Stomach smooth muscle (tissue), 2 donors: Measurements from ENCODE around the gene TTI1.

ENCODE experiments used
- H3K27ac ChIP-seq: one replicate; pipeline ENCODE4 v1.7.0; 2013; ENCODE audit warnings: mild to moderate bottlenecking, low read length, inconsistent platforms
- H3K27me3 ChIP-seq, 2 donors: one replicate each; pipeline ENCODE4 v1.7.0; 2013; ENCODE audit warnings: low read length in 2 of 2; ENCODE audit not compliant: insufficient read depth in 2 of 2, control insufficient read depth in 1 of 2
- H3K36me3 ChIP-seq, 2 donors: one replicate each; pipeline ENCODE4 v1.7.0; 2013; ENCODE audit warnings: low read length in 2 of 2; ENCODE audit not compliant: control insufficient read depth in 2 of 2, insufficient read depth in 2 of 2
- H3K4me1 ChIP-seq: one replicate; pipeline ENCODE4 v1.7.0; 2013; ENCODE audit warnings: low read length; ENCODE audit not compliant: control insufficient read depth, insufficient read depth
- H3K4me3 ChIP-seq, 2 donors: one replicate each; pipeline ENCODE4 v1.7.0; 2013; ENCODE audit warnings: low read length in 2 of 2
- H3K9ac ChIP-seq, 2 donors: one replicate each; pipeline ENCODE4 v1.7.0; 2013; ENCODE audit warnings: low read length in 2 of 2, mild to moderate bottlenecking in 1 of 2
- H3K9me3 ChIP-seq, 2 donors: one replicate each; pipeline ENCODE4 v1.7.0; 2013; ENCODE audit warnings: low read length in 2 of 2; ENCODE audit not compliant: control insufficient read depth in 2 of 2
- donor health status: healthy.
- donor health status: Pancreatic carcinoma.

TTI1 gene

GRCh38 chr20:37999526-38000263 is 33.6 kb downstream of the TTI1 start:
- Histone ChIP-seq H3K27ac (no peak overlapping the region), H3K9me3 (no peaks in the 10 kb centered on the region), H3K9ac (no peak overlapping the region), H3K4me3 (no peak overlapping the region), H3K4me1 (no peaks in the 10 kb centered on the region), H3K27me3 (no peaks in the 10 kb centered on the region), H3K36me3 (peaks cover 61 to 63% of the 10 kb centered on the region in 2 donors)

- H3K27ac ChIP-seq, result no peak overlapping the region
- H3K36me3 ChIP-seq, result peaks cover 57 to 59% of the 10 kb centered on the region in 2 donors
Observed at GRCh38 chr20:37997516-37997915, 35.7 kb downstream of the TTI1 start.

GRCh38 chr20:37995856-37996605 is 37.2 kb downstream of the TTI1 start:
- H3K4me3 ChIP-seq, result no peak overlapping the region
- no peaks in the 10 kb centered on the region for H3K9me3 ChIP-seq
- H3K27ac ChIP-seq, result no peak overlapping the region
- peaks cover 48% of the 10 kb centered on the region in 2 donors for H3K36me3 ChIP-seq
- peaks cover 10% of the 10 kb centered on the region for H3K4me1 ChIP-seq
- no peaks in the 10 kb centered on the region for H3K27me3 ChIP-seq
- H3K9ac ChIP-seq, result no peak overlapping the region

More at GRCh38 chr20:37997516-37997915, 35.7 kb downstream of the TTI1 start:
- Histone ChIP-seq H3K27me3 (no peaks in the 10 kb centered on the region), H3K4me3 (no peak overlapping the region), H3K9me3 (no peaks in the 10 kb centered on the region), H3K9ac (no peak overlapping the region), H3K4me1 (peaks cover 5% of the 10 kb centered on the region)

- H3K36me3 ChIP-seq, result peaks cover 36 to 38% of the 10 kb centered on the region in 2 donors
- H3K27ac ChIP-seq, result no peak overlapping the region
- peaks cover 10% of the 10 kb centered on the region for H3K4me1 ChIP-seq
- H3K4me3 ChIP-seq, result no peak overlapping the region
- H3K27me3 ChIP-seq, result no peaks in the 10 kb centered on the region
- H3K9ac ChIP-seq, result no peak overlapping the region
- no peaks in the 10 kb centered on the region for H3K9me3 ChIP-seq
Observed at GRCh38 chr20:37994512-37994911, 38.7 kb downstream of the TTI1 start.

GRCh38 chr20:37992802-37993409 is 40.4 kb downstream of the TTI1 start:
- H3K27me3 ChIP-seq, result no peaks in the 10 kb centered on the region
- no peak overlapping the region for H3K4me3 ChIP-seq
- H3K9ac ChIP-seq, result no peak overlapping the region
- no peaks in the 10 kb centered on the region for H3K9me3 ChIP-seq
- peaks cover 10% of the 10 kb centered on the region for H3K4me1 ChIP-seq
- H3K36me3 ChIP-seq, result peaks cover 26 to 31% of the 10 kb centered on the region in 2 donors
- H3K27ac ChIP-seq, result no peak overlapping the region

- Histone ChIP-seq H3K27ac (no peak overlapping the region), H3K4me1 (peaks cover 19% of the 10 kb centered on the region)
Observed at GRCh38 chr20:37991908-37992307, 41.3 kb downstream of the TTI1 start.

GRCh38 chr20:37991157-37991866 is 41.9 kb downstream of the TTI1 start:
- no peaks in the 10 kb centered on the region for H3K9me3 ChIP-seq
- H3K36me3 ChIP-seq, result peaks cover 14 to 20% of the 10 kb centered on the region in 2 donors
- H3K9ac ChIP-seq, result no peak overlapping the region
- no peak overlapping the region for H3K27ac ChIP-seq
- H3K4me1 ChIP-seq, result peaks cover 25% of the 10 kb centered on the region
- no peak overlapping the region for H3K4me3 ChIP-seq
- H3K27me3 ChIP-seq, result no peaks in the 10 kb centered on the region

More at GRCh38 chr20:37991908-37992307, 41.3 kb downstream of the TTI1 start:
- peaks cover 20 to 25% of the 10 kb centered on the region in 2 donors for H3K36me3 ChIP-seq
- no peaks in the 10 kb centered on the region for H3K27me3 ChIP-seq
- no peak overlapping the region for H3K4me3 ChIP-seq
- H3K9me3 ChIP-seq, result no peaks in the 10 kb centered on the region
- no peak overlapping the region for H3K9ac ChIP-seq

- no peak overlapping the region for H3K4me3 ChIP-seq
- no peaks in the 10 kb centered on the region for H3K9me3 ChIP-seq
- H3K27ac ChIP-seq, result no peak overlapping the region
- H3K36me3 ChIP-seq, result peaks cover 8 to 13% of the 10 kb centered on the region in 2 donors
- H3K4me1 ChIP-seq, result peaks cover 28% of the 10 kb centered on the region
- H3K9ac ChIP-seq, result no peak overlapping the region
- H3K27me3 ChIP-seq, result no peaks in the 10 kb centered on the region
Observed at GRCh38 chr20:37990571-37991151, 42.6 kb downstream of the TTI1 start.

GRCh38 chr20:37989601-37990295 is 43.5 kb downstream of the TTI1 start:
- no peak overlapping the region for H3K9ac ChIP-seq
- no peak overlapping the region for H3K27ac ChIP-seq
- H3K27me3 ChIP-seq, result no peaks in the 10 kb centered on the region
- H3K4me1 ChIP-seq, result peaks cover 28% of the 10 kb centered on the region
- no peak overlapping the region for H3K4me3 ChIP-seq
- H3K9me3 ChIP-seq, result no peaks in the 10 kb centered on the region
- peaks cover 5 to 6% of the 10 kb centered on the region in 2 donors for H3K36me3 ChIP-seq
